Measurements from ENCODE around the gene WRNIP1. TPM values are rescaled to one million over a fixed set of nuclear protein-coding genes. Genes with fewer than 3 reads are reported as not detected.

Gene WRNIP1
- total RNA-seq, 1 donor from 2014 or later, result 31.5 TPM

DNA sequence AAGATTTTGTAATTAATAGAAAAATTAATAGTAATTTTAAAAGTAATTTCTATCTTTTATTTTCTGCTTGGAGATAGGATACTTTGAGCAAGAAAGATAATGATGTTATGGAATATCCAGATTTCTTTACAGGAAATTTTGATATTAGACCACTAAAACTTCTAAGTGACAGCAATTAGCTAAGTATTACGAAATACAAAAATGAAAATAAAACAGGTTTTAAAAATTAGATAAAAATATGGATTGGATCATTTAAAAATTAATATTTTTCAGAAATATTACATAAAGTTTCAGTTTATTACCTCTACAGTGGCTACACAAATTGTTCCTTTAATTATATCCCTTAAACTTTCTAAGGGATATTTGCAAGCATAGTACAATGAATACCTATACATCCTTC is 10.3 kb upstream of the WRNIP1 start:
- Mint-ChIP-seq H3K4me1 (ENCODE audit: low read depth, unreplicated experiment) (no peaks in the 10 kb centered on the region), H3K27ac (ENCODE audit: unreplicated experiment) (no peak overlapping the region), H3K27me3 (ENCODE audit: low read depth, unreplicated experiment) (peaks cover 2% of the 10 kb centered on the region), H3K4me3 (ENCODE audit: unreplicated experiment) (no peak overlapping the region), H3K9me3 (ENCODE audit: unreplicated experiment) (no peaks in the 10 kb centered on the region), H3K36me3 (ENCODE audit: low read depth, unreplicated experiment) (no peaks in the 10 kb centered on the region)
- TF ChIP-seq CTCF (IDR thresholded peaks at IDR 0.05; ENCODE audit: insufficient read depth, low read depth, low read length) (no peak), EZH2 (IDR thresholded peaks at IDR 0.05; ENCODE audit: insufficient read depth, low read length) (no peak)
- DNase-seq (ENCODE audit: low read depth) (no peak), FAIRE-seq (no peak)
- H3K4me1 ChIP-seq (ENCODE audit: insufficient read depth, low read length), result no peaks in the 10 kb centered on the region
- H2AFZ ChIP-seq (ENCODE audit: low read depth, low read length), result no peak overlapping the region
- H4K20me1 ChIP-seq (ENCODE audit: insufficient read depth, low read length), result no peaks in the 10 kb centered on the region
- no peak overlapping the region for H3K4me2 ChIP-seq (ENCODE audit: low read length)
- no peaks in the 10 kb centered on the region for H3K36me3 ChIP-seq (ENCODE audit: insufficient read depth, low read length)
- H3K9ac ChIP-seq (ENCODE audit: low read length), result no peak overlapping the region
- H3K79me2 ChIP-seq (ENCODE audit: insufficient read depth, low read length), result no peaks in the 10 kb centered on the region
- no peak overlapping the region for H3K27ac ChIP-seq (ENCODE audit: low read depth, low read length)
- H3K9me3 ChIP-seq (ENCODE audit: insufficient read depth, low read depth, low read length), result no peaks in the 10 kb centered on the region
- peaks cover 3% of the 10 kb centered on the region for H3K27me3 ChIP-seq (ENCODE audit: insufficient read depth, low read length)
- H3K4me3 ChIP-seq (ENCODE audit: insufficient read depth, low read depth, low read length), result no peak overlapping the region

DNA sequence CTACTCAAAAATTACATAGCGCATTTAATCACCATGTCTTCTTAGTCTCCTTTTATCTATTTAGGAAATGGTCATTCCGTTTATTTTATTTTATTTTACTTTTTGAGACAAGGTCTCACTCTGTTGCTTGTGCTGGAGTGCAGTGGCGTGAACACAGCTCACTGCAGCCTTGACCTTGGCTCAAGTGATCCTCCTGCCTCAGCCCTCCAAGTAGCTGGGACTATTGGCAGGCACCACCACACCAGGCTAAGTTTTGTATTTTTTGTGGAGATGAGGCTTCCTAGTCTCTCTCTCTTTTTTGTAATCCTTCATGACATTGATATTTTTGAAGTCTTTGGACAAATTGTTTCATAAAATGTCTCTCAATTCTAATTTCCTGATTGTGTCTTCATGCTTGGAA is 9.7 kb upstream of the WRNIP1 start:
- no peaks in the 10 kb centered on the region for H4K20me1 ChIP-seq (ENCODE audit: insufficient read depth, low read length)
- FAIRE-seq, result no peak
- Mint-ChIP-seq H3K36me3 (ENCODE audit: low read depth, unreplicated experiment) (no peaks in the 10 kb centered on the region), H3K27me3 (ENCODE audit: low read depth, unreplicated experiment) (peaks cover 2% of the 10 kb centered on the region), H3K27ac (ENCODE audit: unreplicated experiment) (no peak overlapping the region), H3K4me3 (ENCODE audit: unreplicated experiment) (no peak overlapping the region), H3K9me3 (ENCODE audit: unreplicated experiment) (no peaks in the 10 kb centered on the region), H3K4me1 (ENCODE audit: low read depth, unreplicated experiment) (no peaks in the 10 kb centered on the region)
- no peaks in the 10 kb centered on the region for H3K79me2 ChIP-seq (ENCODE audit: insufficient read depth, low read length)
- H3K4me1 ChIP-seq (ENCODE audit: insufficient read depth, low read length), result no peaks in the 10 kb centered on the region
- TF ChIP-seq EZH2 (IDR thresholded peaks at IDR 0.05; ENCODE audit: insufficient read depth, low read length) (no peak), CTCF (IDR thresholded peaks at IDR 0.05; ENCODE audit: insufficient read depth, low read depth, low read length) (no peak)
- H3K9ac ChIP-seq (ENCODE audit: low read length), result no peak overlapping the region
- peaks cover 3% of the 10 kb centered on the region for H3K27me3 ChIP-seq (ENCODE audit: insufficient read depth, low read length)
- no peak overlapping the region for H2AFZ ChIP-seq (ENCODE audit: low read depth, low read length)
- no peaks in the 10 kb centered on the region for H3K9me3 ChIP-seq (ENCODE audit: insufficient read depth, low read depth, low read length)
- no peak overlapping the region for H3K27ac ChIP-seq (ENCODE audit: low read depth, low read length)
- DNase-seq (ENCODE audit: low read depth), result no peak
- no peak overlapping the region for H3K4me2 ChIP-seq (ENCODE audit: low read length)
- H3K4me3 ChIP-seq (ENCODE audit: insufficient read depth, low read depth, low read length), result no peak overlapping the region
- no peaks in the 10 kb centered on the region for H3K36me3 ChIP-seq (ENCODE audit: insufficient read depth, low read length)

- Mint-ChIP-seq H3K36me3 (ENCODE audit: low read depth, unreplicated experiment) (no peaks in the 10 kb centered on the region), H3K9me3 (ENCODE audit: unreplicated experiment) (no peaks in the 10 kb centered on the region), H3K4me1 (ENCODE audit: low read depth, unreplicated experiment) (no peaks in the 10 kb centered on the region), H3K27me3 (ENCODE audit: low read depth, unreplicated experiment) (no peaks in the 10 kb centered on the region), H3K4me3 (ENCODE audit: unreplicated experiment) (no peak overlapping the region), H3K27ac (ENCODE audit: unreplicated experiment) (no peak overlapping the region)
- no peak for FAIRE-seq
- Histone ChIP-seq H2AFZ (ENCODE audit: low read depth, low read length) (no peak overlapping the region), H3K27ac (ENCODE audit: low read depth, low read length) (no peak overlapping the region), H3K4me3 (ENCODE audit: insufficient read depth, low read depth, low read length) (no peak overlapping the region), H3K4me2 (ENCODE audit: low read length) (no peak overlapping the region), H3K9me3 (ENCODE audit: insufficient read depth, low read depth, low read length) (no peaks in the 10 kb centered on the region), H3K79me2 (ENCODE audit: insufficient read depth, low read length) (no peaks in the 10 kb centered on the region), H3K9ac (ENCODE audit: low read length) (no peak overlapping the region), H3K27me3 (ENCODE audit: insufficient read depth, low read length) (peaks cover 2% of the 10 kb centered on the region), H3K4me1 (ENCODE audit: insufficient read depth, low read length) (no peaks in the 10 kb centered on the region), H3K36me3 (ENCODE audit: insufficient read depth, low read length) (no peaks in the 10 kb centered on the region), H4K20me1 (ENCODE audit: insufficient read depth, low read length) (no peaks in the 10 kb centered on the region)
- TF ChIP-seq CTCF (IDR thresholded peaks at IDR 0.05; ENCODE audit: insufficient read depth, low read depth, low read length) (no peak), EZH2 (IDR thresholded peaks at IDR 0.05; ENCODE audit: insufficient read depth, low read length) (no peak)
- no peak for DNase-seq (ENCODE audit: low read depth)
Measured at GRCh38 chr6:2756241-2756640, 9.0 kb upstream of the WRNIP1 start.

All from astrocyte (in vitro differentiated cells and primary cell).